WTC11 (cell line): ENCODE measurements around the gene SLC30A2.

Source experiments
- CBFB ChIP-seq: sonication (generic); formaldehyde crosslinking; IDR thresholded peaks from 2 replicates; pipeline ENCODE4 v1.8.1; 2022; ENCODE audit warnings: mild to moderate bottlenecking, low read depth, missing genetic modification reagents
- CTCF ChIP-seq: fragments of 200-600 bp; IDR thresholded peaks from 2 replicates; pipeline ENCODE4 v1.8.0; 2022; ENCODE audit warnings: antibody characterized with exemption
- NFYB ChIP-seq: sonication (generic); formaldehyde crosslinking; conservative IDR thresholded peaks from 2 replicates; pipeline ENCODE4 v1.8.0; 2022; ENCODE audit warnings: low read depth, missing genetic modification reagents
- TEAD4 ChIP-seq: sonication (generic); formaldehyde crosslinking; IDR thresholded peaks from 2 replicates; pipeline ENCODE4 v1.8.0; 2022; ENCODE audit warnings: mild to moderate bottlenecking, missing genetic modification reagents
- ZNF121 ChIP-seq: sonication (generic); formaldehyde crosslinking; IDR thresholded peaks from 2 replicates; pipeline ENCODE4 v1.8.0; 2023; ENCODE audit warnings: missing genetic modification reagents
- ZNF317 ChIP-seq: sonication (generic); formaldehyde crosslinking; IDR thresholded peaks from 2 replicates; pipeline ENCODE4 v1.8.1; 2023; ENCODE audit warnings: low read depth, mild to moderate bottlenecking, moderate library complexity, missing genetic modification reagents, borderline replicate concordance

- TF ChIP-seq CBFB (CRISPR knock-in tag) (no peak), ZNF317 (no peak), TEAD4 (CRISPR knock-in tag) (no peak), ZNF121 (CRISPR knock-in tag) (no peak), CTCF (no peak), NFYB (no peak)
These were observed 39.2 kb downstream of the SLC30A2 start for GRCh38 chr1:26006710-26007109.
